COR-L47 (cell line): ENCODE results near the gene PHAX.
"Not testable (repeated sequence)": the region's sequence is repeated elsewhere in the genome, so short reads cannot be mapped to it uniquely, and the experiment has no call there.

Source experiments
- DNase-seq: peaks from one replicate; lab custom pipeline; 2025; lab: John Stamatoyannopoulos, UW

The PHAX gene

GRCh38 chr5:126600631-126601511, at the start of gene PHAX:
PHAX (plus strand) TSS chr5:126600947; CDS start chr5:126600963, 16 bp downstream.
- DNase-seq: peak; percentile 73

GRCh38 chr5:126552614-126553013, 48.1 kb upstream of the PHAX start:
- no peak for DNase-seq

- DNase-seq: not testable (repeated sequence)
Observed at GRCh38 chr5:126555101-126555500, 45.6 kb upstream of the PHAX start.

GRCh38 chr5:126561908-126562307, 38.8 kb upstream of the PHAX start:
- DNase-seq: no peak

GRCh38 chr5:126562823-126563222, 37.9 kb upstream of the PHAX start:
- no peak for DNase-seq

- DNase-seq: no peak
Observed at GRCh38 chr5:126568206-126568755, 32.5 kb upstream of the PHAX start.

GRCh38 chr5:126575644-126576043, 25.1 kb upstream of the PHAX start:
- no peak for DNase-seq

GRCh38 chr5:126576974-126577373, 23.8 kb upstream of the PHAX start:
- no peak for DNase-seq

- DNase-seq: no peak
Observed at GRCh38 chr5:126577415-126577814, 23.3 kb upstream of the PHAX start.

- no peak for DNase-seq
Observed at GRCh38 chr5:126579716-126580115, 21.0 kb upstream of the PHAX start.

GRCh38 chr5:126583761-126584160, 17.0 kb upstream of the PHAX start:
- DNase-seq: no peak

GRCh38 chr5:126587551-126588390, 13.0 kb upstream of the PHAX start:
- no peak for DNase-seq

- DNase-seq: no peak
Observed at GRCh38 chr5:126589536-126590297, 11.0 kb upstream of the PHAX start.

- no peak for DNase-seq
Observed at GRCh38 chr5:126591549-126591948, 9.2 kb upstream of the PHAX start.

- peak; percentile 95 for DNase-seq
Observed at GRCh38 chr5:126594748-126595485, 5.8 kb upstream of the PHAX start, which contains the start of gene ALDH7A1. ALDH7A1 (minus strand) TSS chr5:126595219; CDS start chr5:126595198, 21 bp downstream.

- DNase-seq: no peak
Observed at GRCh38 chr5:126595486-126596083, 5.2 kb upstream of the PHAX start.

GRCh38 chr5:126597156-126597555, 3.6 kb upstream of the PHAX start:
- no peak for DNase-seq

- DNase-seq: no peak
Observed at GRCh38 chr5:126599499-126599898, 1.2 kb upstream of the PHAX start.

- not testable (repeated sequence) for DNase-seq
Observed at GRCh38 chr5:126599971-126600630, 646 bp upstream of the PHAX start.

- no peak for DNase-seq
Observed at GRCh38 chr5:126603402-126603991, 2.8 kb downstream of the PHAX start.
